DMS 273 (cell line): ENCODE measurements around the gene MT1H.
"Not testable (repeated sequence)": the region's sequence is repeated elsewhere in the genome, so short reads cannot be mapped to it uniquely, and the experiment has no call there.

Source experiments
- DNase-seq: peaks from one replicate; lab custom pipeline; 2025; ENCODE audit not compliant: unreplicated experiment; lab: John Stamatoyannopoulos, UW

Gene MT1H

DNA sequence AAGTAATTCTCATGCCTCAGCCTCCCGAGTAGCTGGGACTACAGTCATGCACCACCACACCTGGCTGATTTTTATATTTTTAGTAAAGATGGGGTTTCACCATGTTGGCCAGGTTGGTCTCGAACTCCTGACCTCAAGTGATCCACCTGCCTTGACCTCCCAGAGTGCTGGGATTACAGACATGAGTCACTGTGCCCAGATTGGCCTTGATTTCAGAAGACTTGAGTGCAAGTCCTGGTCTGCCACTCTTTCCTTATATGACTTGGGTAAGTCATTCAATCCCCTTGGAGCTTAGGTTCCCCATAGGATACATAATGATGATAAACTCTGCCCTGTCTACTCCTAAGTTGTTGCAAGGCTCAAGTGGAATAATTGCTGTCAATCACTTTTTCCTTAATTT is 47.9 kb downstream of the MT1H start:
- DNase-seq: not testable (repeated sequence)
